Stimulated activated naive B cell treated with anti-CD40 and anti-IgM and Interleukin-4, amounts not matched to agents 10 μg/mL and 1 μg/mL and 100 μg/mL, for 72 hours (primary cell): ENCODE results near the gene FARP1.

Experiments
- ATAC-seq, 2 donors: fragments of 150-1000 bp; cut with Tn5 transposase; replicated peaks; 2 replicates each; pipeline ENCODE4 v1.10.0; 2021; ENCODE audit warnings: moderate library complexity in 1 of 2
- DNase-seq: peaks from one replicate; pipeline ENCODE4 v3.0.0; 2021
- H3K27ac Mint-ChIP-seq: one replicate; pipeline ENCODE4 v1.8.0; 2022; ENCODE audit warnings: mild to moderate bottlenecking, mixed read lengths
- H3K27me3 Mint-ChIP-seq, 2 donors: one replicate each; pipeline ENCODE4 v1.8.0; 2022; ENCODE audit warnings: mixed read lengths in 2 of 2
- H3K36me3 Mint-ChIP-seq, 2 donors: one replicate each; pipeline ENCODE4 v1.8.0; 2022; ENCODE audit warnings: mixed read lengths in 2 of 2, mild to moderate bottlenecking in 1 of 2
- H3K4me1 Mint-ChIP-seq, 2 donors: one replicate each; pipeline ENCODE4 v1.8.0; 2022; ENCODE audit warnings: mixed read lengths in 2 of 2, mild to moderate bottlenecking in 1 of 2
- H3K4me3 Mint-ChIP-seq, 2 donors: one replicate each; pipeline ENCODE4 v1.8.0; 2022; ENCODE audit warnings: mild to moderate bottlenecking in 2 of 2, mixed read lengths in 2 of 2, moderate library complexity in 1 of 2
- H3K9me3 Mint-ChIP-seq, 2 donors: one replicate each; pipeline ENCODE4 v1.8.0; 2022; ENCODE audit warnings: mixed read lengths in 2 of 2, mild to moderate bottlenecking in 1 of 2

The FARP1 gene

GRCh38 chr13:98147521-98147920, 4.6 kb downstream of the FARP1 start:
- DNase-seq: no peak
- H3K27me3 Mint-ChIP-seq: peaks cover 53 to 61% of the 10 kb centered on the region in 2 donors
- H3K4me3 Mint-ChIP-seq: no peak overlapping the region
- no peaks in the 10 kb centered on the region for H3K9me3 Mint-ChIP-seq
- no peak overlapping the region for H3K27ac Mint-ChIP-seq
- no peak for ATAC-seq
- peaks cover 9 to 13% of the 10 kb centered on the region in 2 donors for H3K4me1 Mint-ChIP-seq
- H3K36me3 Mint-ChIP-seq: no peaks in the 10 kb centered on the region

GRCh38 chr13:98150832-98151479, 8.1 kb downstream of the FARP1 start:
- H3K9me3 Mint-ChIP-seq: no peaks in the 10 kb centered on the region
- DNase-seq (no peak), ATAC-seq (no peak)
- H3K36me3 Mint-ChIP-seq: no peaks in the 10 kb centered on the region
- no peaks in the 10 kb centered on the region for H3K4me1 Mint-ChIP-seq
- no peak overlapping the region for H3K27ac Mint-ChIP-seq
- H3K27me3 Mint-ChIP-seq: peaks cover 40 to 54% of the 10 kb centered on the region in 2 donors
- H3K4me3 Mint-ChIP-seq: no peak overlapping the region

GRCh38 chr13:98155475-98156109, 12.7 kb downstream of the FARP1 start:
- H3K36me3 Mint-ChIP-seq: no peaks in the 10 kb centered on the region
- no peaks in the 10 kb centered on the region for H3K9me3 Mint-ChIP-seq
- no peak for ATAC-seq
- H3K27me3 Mint-ChIP-seq: peaks cover 24 to 29% of the 10 kb centered on the region in 2 donors
- H3K4me3 Mint-ChIP-seq: no peak overlapping the region
- no peak for DNase-seq
- H3K27ac Mint-ChIP-seq: no peak overlapping the region
- H3K4me1 Mint-ChIP-seq: no peaks in the 10 kb centered on the region

GRCh38 chr13:98156259-98156658, 13.4 kb downstream of the FARP1 start:
- Mint-ChIP-seq H3K36me3 (no peaks in the 10 kb centered on the region), H3K27me3 (peaks cover 20 to 24% of the 10 kb centered on the region in 2 donors), H3K4me1 (no peaks in the 10 kb centered on the region), H3K27ac (no peak overlapping the region), H3K4me3 (no peak overlapping the region), H3K9me3 (no peaks in the 10 kb centered on the region)
- DNase-seq (no peak), ATAC-seq (no peak)

DNA sequence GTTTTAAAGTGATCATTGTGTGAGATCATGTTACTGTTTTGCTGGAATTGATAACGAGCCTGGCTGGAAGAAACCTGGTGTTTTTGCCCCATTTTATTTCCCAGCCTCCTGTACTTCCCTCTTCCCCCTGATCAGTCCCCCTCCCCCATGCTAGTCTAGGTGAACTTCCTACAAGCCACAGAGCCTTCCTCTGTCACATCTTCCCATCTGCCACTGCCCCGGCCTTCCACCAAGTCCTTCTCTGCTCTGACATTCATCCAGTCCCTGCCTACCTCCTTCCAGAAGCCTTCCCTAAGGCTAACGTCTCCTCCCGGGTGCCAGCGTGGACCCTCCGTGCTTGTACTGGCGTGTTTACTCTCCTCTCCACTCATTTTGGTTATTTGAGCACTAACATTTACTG, 14.3 kb downstream of the FARP1 start:
- DNase-seq: no peak
- Mint-ChIP-seq H3K27me3 (peaks cover 13 to 15% of the 10 kb centered on the region in 2 donors), H3K27ac (no peak overlapping the region), H3K4me1 (no peaks in the 10 kb centered on the region), H3K36me3 (no peaks in the 10 kb centered on the region), H3K9me3 (no peaks in the 10 kb centered on the region), H3K4me3 (no peak overlapping the region)
- no peak for ATAC-seq

DNA sequence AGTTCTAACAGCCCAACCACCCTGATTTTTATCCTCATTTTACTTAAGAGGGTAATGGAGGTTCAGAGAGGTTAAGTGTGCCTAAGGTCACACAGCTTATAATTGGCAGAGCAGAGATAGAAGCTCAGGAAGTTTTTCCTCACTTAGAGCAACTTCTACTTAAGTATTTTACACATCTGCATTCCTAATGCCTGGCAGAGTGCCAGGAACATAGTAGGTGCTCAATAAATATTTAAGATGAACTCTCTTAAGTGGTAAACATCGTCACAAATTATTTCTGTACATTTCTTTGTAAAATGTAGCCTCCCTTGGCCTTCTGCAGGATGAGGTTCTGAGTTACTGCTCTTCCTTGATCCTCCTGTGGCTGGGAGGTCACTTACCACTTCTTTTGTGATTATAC, 14.7 kb downstream of the FARP1 start:
- no peaks in the 10 kb centered on the region for H3K4me1 Mint-ChIP-seq
- DNase-seq (no peak), ATAC-seq (no peak)
- no peaks in the 10 kb centered on the region for H3K36me3 Mint-ChIP-seq
- peaks cover 12% of the 10 kb centered on the region in 2 donors for H3K27me3 Mint-ChIP-seq
- H3K4me3 Mint-ChIP-seq: no peak overlapping the region
- no peak overlapping the region for H3K27ac Mint-ChIP-seq
- peaks cover under 1 to 2% of the 10 kb centered on the region in 2 donors for H3K9me3 Mint-ChIP-seq

- Mint-ChIP-seq H3K27ac (no peak overlapping the region), H3K27me3 (peaks cover 7% of the 10 kb centered on the region in 2 donors)
Observed at GRCh38 chr13:98158172-98158899, 15.4 kb downstream of the FARP1 start.

GRCh38 chr13:98162935-98163334, 20.0 kb downstream of the FARP1 start:
- peaks cover 0 to 4% of the 10 kb centered on the region in 2 donors for H3K27me3 Mint-ChIP-seq
- no peaks in the 10 kb centered on the region for H3K36me3 Mint-ChIP-seq
- peaks cover 4 to 7% of the 10 kb centered on the region in 2 donors for H3K9me3 Mint-ChIP-seq
- no peak for ATAC-seq
- H3K27ac Mint-ChIP-seq: no peak overlapping the region
- H3K4me1 Mint-ChIP-seq: no peaks in the 10 kb centered on the region
- DNase-seq: no peak
- no peak overlapping the region for H3K4me3 Mint-ChIP-seq

More at GRCh38 chr13:98158172-98158899, 15.4 kb downstream of the FARP1 start:
- no peaks in the 10 kb centered on the region for H3K4me1 Mint-ChIP-seq
- H3K36me3 Mint-ChIP-seq: no peaks in the 10 kb centered on the region
- ATAC-seq (no peak), DNase-seq (no peak)
- peaks cover 4 to 7% of the 10 kb centered on the region in 2 donors for H3K9me3 Mint-ChIP-seq
- no peak overlapping the region for H3K4me3 Mint-ChIP-seq

- no peak for DNase-seq
- H3K9me3 Mint-ChIP-seq: no peaks in the 10 kb centered on the region
- ATAC-seq: no peak
- no peak overlapping the region for H3K27ac Mint-ChIP-seq
- H3K27me3 Mint-ChIP-seq: peaks cover 11 to 19% of the 10 kb centered on the region in 2 donors
- H3K4me1 Mint-ChIP-seq: no peaks in the 10 kb centered on the region
- no peak overlapping the region for H3K4me3 Mint-ChIP-seq
- H3K36me3 Mint-ChIP-seq: no peaks in the 10 kb centered on the region
Observed at GRCh38 chr13:98169331-98169730, 26.4 kb downstream of the FARP1 start.

- Mint-ChIP-seq H3K27me3 (peaks cover 11 to 19% of the 10 kb centered on the region in 2 donors), H3K4me1 (no peaks in the 10 kb centered on the region)
- ATAC-seq: no peak
Observed at GRCh38 chr13:98171900-98172589, 29.2 kb downstream of the FARP1 start.

GRCh38 chr13:98172590-98173422, 29.9 kb downstream of the FARP1 start:
- DNase-seq: no peak
- Mint-ChIP-seq H3K27me3 (peaks cover 11 to 19% of the 10 kb centered on the region in 2 donors), H3K9me3 (peaks cover 0 to 1% of the 10 kb centered on the region in 2 donors), H3K4me1 (no peaks in the 10 kb centered on the region), H3K4me3 (no peak overlapping the region), H3K27ac (no peak overlapping the region), H3K36me3 (no peaks in the 10 kb centered on the region)
- ATAC-seq: no peak

More at GRCh38 chr13:98171900-98172589, 29.2 kb downstream of the FARP1 start:
- Mint-ChIP-seq H3K36me3 (no peaks in the 10 kb centered on the region), H3K27ac (no peak overlapping the region), H3K9me3 (no peaks in the 10 kb centered on the region), H3K4me3 (no peak overlapping the region)
- DNase-seq: no peak

- Mint-ChIP-seq H3K27ac (no peak overlapping the region), H3K9me3 (peaks cover 0 to 1% of the 10 kb centered on the region in 2 donors), H3K4me3 (no peak overlapping the region), H3K36me3 (no peaks in the 10 kb centered on the region), H3K4me1 (no peaks in the 10 kb centered on the region), H3K27me3 (peaks cover 7 to 15% of the 10 kb centered on the region in 2 donors)
- no peak for ATAC-seq
- DNase-seq: no peak
Observed at GRCh38 chr13:98173431-98174152, 30.7 kb downstream of the FARP1 start.

GRCh38 chr13:98174307-98174706, 31.4 kb downstream of the FARP1 start:
- H3K27me3 Mint-ChIP-seq: peaks cover 2 to 10% of the 10 kb centered on the region in 2 donors
- ATAC-seq (no peak), DNase-seq (no peak)
- H3K9me3 Mint-ChIP-seq: peaks cover 0 to 3% of the 10 kb centered on the region in 2 donors
- no peak overlapping the region for H3K4me3 Mint-ChIP-seq
- H3K4me1 Mint-ChIP-seq: no peaks in the 10 kb centered on the region
- H3K36me3 Mint-ChIP-seq: no peaks in the 10 kb centered on the region
- no peak overlapping the region for H3K27ac Mint-ChIP-seq
